Pancreas (tissue), 10 donors: ENCODE measurements around the gene CDH4. TPM values are rescaled to one million over a fixed set of nuclear protein-coding genes. Genes with fewer than 3 reads are reported as not detected.
A peak's percentile ranks its signal among the peaks of the same experiment; 100 is the strongest.

Experiments
- ATAC-seq, 4 donors: fragments of 200-7000 bp; cut with Tn5 transposase; one replicate each; pipeline versions ENCODE4 v1.8.0 to v1.9.1; 2020; ENCODE audit warnings: mild to moderate bottlenecking in 4 of 4, moderate library complexity in 4 of 4
- DNase-seq, 6 donors: peaks; one replicate each; pipeline ENCODE4 v3.0.0-alpha.2; 2020
- FAIRE-seq: peaks from 2 replicates; lab custom pipeline; 2012; peaks lifted over from hg19 to GRCh38; lab: Jason Lieb, UNC
- H3K27ac ChIP-seq, 4 donors: fragments of 200-600 bp; sonication (generic); 1 replicate in 3 of 4; 2 replicates in 1 of 4; pipeline versions ENCODE4 v1.5.0 to v1.8.0; 2020
- H3K27me3 ChIP-seq, 4 donors: fragments of 200-600 bp; one replicate each; pipeline ENCODE4 v1.8.0; 2021
- H3K36me3 ChIP-seq, 3 donors: fragments of 200-600 bp; sonication (generic) in 1 of 3; one replicate each; pipeline versions ENCODE4 v1.5.0 to v1.8.0; 2020 to 2021
- H3K4me1 ChIP-seq, 3 donors: fragments of 200-600 bp; one replicate each; pipeline ENCODE4 v1.8.0; 2021
- H3K4me3 ChIP-seq, 4 donors: fragments of 200-600 bp; sonication (generic) in 2 of 4; one replicate each; pipeline versions ENCODE4 v1.5.0 to v1.8.0; 2020 to 2021
- H3K9me3 ChIP-seq, 4 donors: fragments of 200-600 bp; one replicate each; pipeline ENCODE4 v1.8.0; 2021
- CTCF ChIP-seq, 4 donors: fragments of 200-600 bp; sonication (generic) in 3 of 4; IDR thresholded peaks; one replicate each; pipeline versions ENCODE4 v1.5.0 to v1.8.0; 2021; ENCODE audit warnings: antibody characterized with exemption in 4 of 4
- WGBS, 2 donors: extraction: QIAGEN DNeasy Blood & Tissue Kit; methylation state at CpG; one replicate each; pipeline ENCODE4 v1.1.7; 2013; 5-methylcytosine and 5-hydroxymethylcytosine counted together
- intact Hi-C, 3 donors: fragments of 100-400 bp; cut with DNase I; formaldehyde crosslinking; loops; one replicate each; pipeline versions ENCODE4 v1.11.1 to v1.14.2; 2022
- polyA plus RNA-seq, 2 donors: library from polyadenylated mRNA; stranded (reverse); fragments of 200-250 nt; gene quantifications; one replicate each; pipeline ENCODE4 v1.2.3, GENCODE V29; 2013
- total RNA-seq, 6 donors: library from RNA; stranded (reverse); fragmentation: NEBNext Ultra II Directional in 4 of 6; extraction: Animal tissue kit (Norgen Biotek cat#: 25700) in 4 of 6; gene quantifications; one replicate each; pipeline versions ENCODE4 v1.2.1 to v1.2.4, GENCODE V29; 2021 to 2023
- donor health status: healthy with polysubstance abuse.
- donor health status: DM: no; HTN: no; CAD: no; lungs with moderate emphysema.
- donor health status: DM: no; HTN: no; CAD: no.
- donor health status: control.
- donor health status: control.
- donor health status: Bipolar disorder and iron deficiency.
- donor health status: DM: yes; HTN: yes; CAD: no.
- donor health status: DM: no; HTN: no; CAD: no.
- donor health status: DM: no; HTN: no; CAD: no.
- donor health status: DM: yes; HTN: yes; CAD: no.

The CDH4 gene
- total and polyA plus RNA-seq, 8 donors, result 0.04 to 1.4 (median 0.27) TPM

GRCh38 chr20:61769286-61769832 lies 517.3 kb downstream of the CDH4 start:
- no peak for FAIRE-seq

GRCh38 chr20:61770113-61770585 lies 518.1 kb downstream of the CDH4 start:
- 73 to 85% methylated on average over 16 of the region's 16 CpGs for WGBS, 2 donors
- ATAC-seq (no peak), FAIRE-seq (no peak), DNase-seq (no peak)
- no peak for TF ChIP-seq CTCF (IDR thresholded peaks at IDR 0.05)
- no peak overlapping the region for H3K4me3 ChIP-seq
- no peak overlapping the region for H3K27ac ChIP-seq
- no peaks in the 10 kb centered on the region for H3K36me3 ChIP-seq
- intact Hi-C loops, result no loop called here
- H3K27me3 ChIP-seq, result no peaks in the 10 kb centered on the region
- H3K4me1 ChIP-seq, result no peaks in the 10 kb centered on the region
- H3K9me3 ChIP-seq, result no peaks in the 10 kb centered on the region

More at GRCh38 chr20:61769286-61769832, 517.3 kb downstream of the CDH4 start:
- 66 to 80% methylated on average over 11 of the region's 11 CpGs for WGBS, 2 donors
- H3K4me1 ChIP-seq, result no peaks in the 10 kb centered on the region
- H3K9me3 ChIP-seq, result no peaks in the 10 kb centered on the region
- no peaks in the 10 kb centered on the region for H3K27me3 ChIP-seq
- ATAC-seq (no peak), DNase-seq (no peak)
- intact Hi-C loops, result no loop called here
- no peak overlapping the region for H3K27ac ChIP-seq
- H3K36me3 ChIP-seq, result no peaks in the 10 kb centered on the region
- TF ChIP-seq CTCF (IDR thresholded peaks at IDR 0.05), result no peak
- H3K4me3 ChIP-seq, result no peak overlapping the region

GRCh38 chr20:61771805-61772350 lies 519.8 kb downstream of the CDH4 start:
- no peaks in the 10 kb centered on the region for H3K4me1 ChIP-seq
- H3K4me3 ChIP-seq, result no peak overlapping the region
- no peak for TF ChIP-seq CTCF (IDR thresholded peaks at IDR 0.05)
- no peaks in the 10 kb centered on the region for H3K36me3 ChIP-seq
- no peaks in the 10 kb centered on the region for H3K9me3 ChIP-seq
- no peak for ATAC-seq
- H3K27me3 ChIP-seq, result no peaks in the 10 kb centered on the region
- FAIRE-seq, result no peak
- no peak overlapping the region for H3K27ac ChIP-seq
- WGBS, 2 donors, result 31 to 37% methylated on average over 8 of the region's 8 CpGs
- DNase-seq, result no peak
- intact Hi-C loops, result no loop called here

- ATAC-seq (no peak), FAIRE-seq (no peak), DNase-seq (peak in 1 of 6 donors; percentile 49)
- H3K4me3 ChIP-seq, result no peak overlapping the region
- WGBS, 2 donors, result 65 to 76% methylated on average over 53 of the region's 53 CpGs
- H3K36me3 ChIP-seq, result no peaks in the 10 kb centered on the region
- intact Hi-C loops, result no loop called here
- no peaks in the 10 kb centered on the region for H3K27me3 ChIP-seq
- no peak overlapping the region for H3K27ac ChIP-seq
- no peaks in the 10 kb centered on the region for H3K9me3 ChIP-seq
- H3K4me1 ChIP-seq, result no peaks in the 10 kb centered on the region
- no peak for TF ChIP-seq CTCF (IDR thresholded peaks at IDR 0.05)
These were observed 521.0 kb downstream of the CDH4 start for GRCh38 chr20:61772828-61773631.
